ENCODE results near the gene NACA. TPM values are rescaled to one million over a fixed set of nuclear protein-coding genes. Genes with fewer than 3 reads are reported as not detected.

The NACA gene
- total and polyA plus RNA-seq, 12 donors, result 757 to 1,809 (median 1,236) TPM

DNA sequence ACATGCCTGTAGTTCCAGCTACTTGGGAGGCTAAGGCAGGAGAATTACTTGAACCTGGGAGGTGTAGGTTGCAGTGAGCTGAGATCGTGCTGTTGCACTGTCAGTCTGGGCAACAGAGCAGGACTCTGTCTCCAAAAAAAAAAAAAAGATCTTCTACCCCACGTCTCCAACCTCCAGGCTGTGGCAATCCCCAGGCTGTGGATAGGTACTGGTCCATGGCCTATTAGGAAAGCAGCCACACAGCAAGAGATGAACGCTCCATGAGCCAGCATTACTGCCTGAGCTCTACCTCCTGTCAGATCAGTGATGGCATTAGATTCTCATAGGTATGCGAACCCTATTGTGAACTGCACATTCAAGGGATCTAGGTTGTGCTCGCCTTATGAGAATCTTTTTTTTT, 30.9 kb downstream of the NACA start:
- no peak for DNase-seq
- no peaks in the 10 kb centered on the region for H3K27me3 ChIP-seq
- intact Hi-C loops (cut with DNase I), result no loop called here
- H3K4me3 ChIP-seq, result no peak overlapping the region
- 87 to 97% (median 91%) methylated on average over 5 of the region's 5 CpGs for WGBS, 4 donors
- H3K36me3 ChIP-seq (replicated peaks in 1 of 2), result no peaks in the 10 kb centered on the region
- TF ChIP-seq POLR2A (IDR thresholded peaks at IDR 0.05), result no peak
- no peak for TF ChIP-seq CTCF (IDR thresholded peaks at IDR 0.05)
- H3K27ac ChIP-seq, result no peak overlapping the region
- no peaks in the 10 kb centered on the region for H3K9me3 ChIP-seq (replicated peaks in 1 of 3)
- peaks cover 0 to 3% of the 10 kb centered on the region in 2 donors for H3K4me1 ChIP-seq (replicated peaks in 1 of 2)

DNA sequence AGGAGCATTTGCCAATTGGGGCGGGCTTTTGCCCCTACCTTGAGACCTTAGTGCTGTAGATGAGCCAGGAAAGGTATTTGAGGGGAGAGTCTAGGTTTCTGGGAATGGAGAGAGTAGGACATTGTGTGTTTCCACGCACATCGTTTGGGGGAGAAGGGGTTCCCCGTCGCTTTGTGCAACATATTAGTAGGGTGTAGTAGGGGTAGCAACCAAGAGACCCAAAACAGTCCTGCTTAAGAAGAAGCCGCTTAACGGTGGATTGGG, 36.3 kb downstream of the NACA start:
- Histone ChIP-seq H3K27me3 (no peaks in the 10 kb centered on the region), H3K4me3 (peak overlapping the region; percentile 11 to 94 (median 13)), H3K27ac (peak overlapping the region; percentile 92 to 100 (median 99)), H3K9me3 (replicated peaks in 1 of 3) (no peaks in the 10 kb centered on the region), H3K4me1 (replicated peaks in 1 of 2) (peaks cover 19 to 27% of the 10 kb centered on the region in 2 donors), H3K36me3 (replicated peaks in 1 of 2) (no peaks in the 10 kb centered on the region)
- intact Hi-C loops (cut with DNase I), result loop anchor here in 1 of 2 donors (5.0 kb wide), 1 partner anchor 56 kb away; the partner anchor contains the start of gene BAZ2A
- 4 to 12% (median 6%) methylated on average over 7 of the region's 7 CpGs for WGBS, 4 donors
- TF ChIP-seq CTCF (IDR thresholded peaks at IDR 0.05) (no peak), POLR2A (IDR thresholded peaks at IDR 0.05) (no peak)
- DNase-seq, result no peak

DNA sequence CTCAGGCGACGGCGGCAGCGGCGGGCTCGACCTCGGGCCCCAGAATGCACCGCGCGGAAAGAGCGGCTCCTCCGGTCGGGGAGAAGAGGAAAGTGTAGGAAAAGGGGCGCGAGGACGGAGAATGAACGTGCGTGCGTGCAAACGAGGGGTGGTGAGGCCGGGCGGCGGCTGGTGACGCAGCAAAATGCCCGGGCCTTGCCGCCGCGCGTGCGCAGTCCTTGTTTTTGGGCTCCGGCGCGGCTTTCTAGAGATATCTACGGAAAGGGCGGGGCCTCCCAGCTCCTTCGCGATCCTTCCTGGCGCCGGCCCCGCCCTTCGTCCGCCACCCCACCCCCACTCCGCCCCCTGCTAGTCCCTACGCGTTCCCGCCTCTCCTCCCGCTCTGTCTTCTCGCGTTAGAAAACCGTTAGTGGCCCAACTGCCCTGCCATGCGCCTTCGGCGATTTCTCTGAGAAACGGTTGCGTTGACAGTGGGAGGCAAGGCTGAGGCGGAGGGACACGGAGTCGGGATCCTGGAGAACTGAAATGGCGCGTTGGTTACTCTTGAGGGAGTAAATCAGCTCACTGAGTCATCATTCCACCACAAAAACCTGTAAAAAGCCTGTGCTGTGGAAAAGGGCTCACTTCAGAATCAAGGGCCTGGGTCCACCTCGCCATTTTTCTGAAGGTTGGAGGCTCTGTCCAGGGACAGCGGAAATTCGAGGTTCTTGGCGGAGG, 36.8 kb downstream of the NACA start, which contains the start of gene PTGES3:
Gene PTGES3, minus strand, starts transcription at position 156 of the 717 bp plus-strand sequence. CDS start 285 bp downstream, outside the sequence.
- H3K9me3 ChIP-seq (replicated peaks in 1 of 3), result no peaks in the 10 kb centered on the region
- no peaks in the 10 kb centered on the region for H3K27me3 ChIP-seq
- no peaks in the 10 kb centered on the region for H3K36me3 ChIP-seq (replicated peaks in 1 of 2)
- WGBS, 4 donors, result 0 to 1% (median 0%) methylated on average over 39 to 64 of the region's 64 CpGs
- H3K4me3 ChIP-seq, result peak within 1 kb of the TSS; percentile 11 to 95 (median 90)
- peaks cover 23 to 32% of the 10 kb centered on the region in 2 donors for H3K4me1 ChIP-seq (replicated peaks in 1 of 2)
- intact Hi-C loops (cut with DNase I), result loop anchor here in 1 of 2 donors (5.0 kb wide), 1 partner anchor 56 kb away; the partner anchor contains the start of gene BAZ2A
- H3K27ac ChIP-seq, result peak within 1 kb of the TSS; percentile 92 to 100 (median 99)
- peak in 1 of 6 experiments; percentile 13 for TF ChIP-seq CTCF (IDR thresholded peaks at IDR 0.05)
- TF ChIP-seq POLR2A (IDR thresholded peaks at IDR 0.05), result peak; percentile 91 to 95
- DNase-seq, result peak; percentile 98 to 99 (median 99)

DNA sequence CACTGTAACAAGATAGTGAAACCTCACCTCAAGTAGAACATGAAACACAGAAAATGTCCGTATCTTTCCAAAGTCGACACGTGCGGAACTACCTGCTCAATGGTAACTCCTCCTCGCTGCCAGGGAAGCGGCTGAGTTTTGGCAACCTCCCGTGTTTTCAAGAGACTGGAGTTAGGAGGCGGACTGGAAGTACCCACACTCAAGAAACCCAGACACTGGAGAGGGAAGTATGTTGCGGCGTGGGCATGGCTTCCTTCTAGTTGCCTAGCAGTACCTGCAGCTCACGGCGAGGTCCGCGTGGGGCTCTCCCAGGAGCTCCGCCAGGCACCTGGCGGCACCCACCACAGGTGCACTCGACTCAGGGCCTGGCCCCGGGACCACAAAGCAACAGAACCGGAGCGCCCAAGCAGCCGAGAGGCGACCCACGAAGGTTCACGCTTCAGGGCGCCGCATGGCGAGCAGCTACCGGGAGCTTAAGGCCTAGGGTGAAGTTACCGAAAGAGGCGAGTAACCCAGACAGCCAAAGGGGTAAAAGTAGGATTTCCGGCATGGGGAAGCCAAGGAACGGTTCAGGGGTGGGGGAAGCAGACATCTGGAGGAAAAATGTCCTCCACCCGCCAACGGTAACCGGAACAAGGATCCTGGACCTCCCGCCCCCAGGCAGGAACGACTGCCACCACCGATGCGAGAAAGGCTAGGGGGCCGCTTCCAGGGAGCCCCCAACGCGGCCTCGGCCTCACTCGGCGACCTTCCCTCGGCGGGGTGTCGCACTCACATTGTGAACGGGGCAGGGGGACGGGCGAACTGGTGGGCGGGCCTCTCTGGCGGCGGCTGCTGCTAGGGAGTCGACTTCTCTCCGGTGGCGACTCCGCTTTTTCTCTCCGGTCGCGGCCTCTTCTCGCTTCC, 37.6 kb downstream of the NACA start:
- intact Hi-C loops (cut with DNase I), result loop anchor here in 1 of 2 donors (5.0 kb wide), 1 partner anchor 55 kb away; the partner anchor contains the start of gene BAZ2A
- Histone ChIP-seq H3K4me1 (replicated peaks in 1 of 2) (peaks cover 31 to 39% of the 10 kb centered on the region in 2 donors), H3K4me3 (peak overlapping the region; percentile 6 to 95 (median 90)), H3K36me3 (replicated peaks in 1 of 2) (no peaks in the 10 kb centered on the region), H3K9me3 (replicated peaks in 1 of 3) (no peaks in the 10 kb centered on the region), H3K27ac (peak overlapping the region; percentile 92 to 100 (median 99)), H3K27me3 (no peaks in the 10 kb centered on the region)
- TF ChIP-seq CTCF (IDR thresholded peaks at IDR 0.05) (peak in 1 of 6 experiments; percentile 2), POLR2A (IDR thresholded peaks at IDR 0.05) (peak in 1 of 2 donors; percentile 31)
- 0 to 1% (median 0%) methylated on average over 21 to 62 of the region's 62 CpGs for WGBS, 4 donors
- peak; percentile 60 to 83 (median 69) for DNase-seq
